GM15510 (cell line): ENCODE results near the gene HPS6.

ENCODE experiments used
- POLR2A ChIP-seq: IDR thresholded peaks from 3 replicates; pipeline ENCODE4 v1.6.1; 2011; ENCODE audit warnings: borderline replicate concordance; ENCODE audit not compliant: insufficient read length; ENCODE audit errors: extremely low read depth

Gene HPS6

GRCh38 chr10:102112210-102112817, 47.2 kb downstream of the HPS6 start:
- no peak for TF ChIP-seq POLR2A

GRCh38 chr10:102113261-102113955, 48.3 kb downstream of the HPS6 start:
- no peak for TF ChIP-seq POLR2A

- TF ChIP-seq POLR2A: no peak
Measured at GRCh38 chr10:102113956-102114857, 49.1 kb downstream of the HPS6 start.

GRCh38 chr10:102114861-102115618, 49.9 kb downstream of the HPS6 start:
- peak; percentile 85 for TF ChIP-seq POLR2A

GRCh38 chr10:102115775-102116174, 50.6 kb downstream of the HPS6 start:
- no peak for TF ChIP-seq POLR2A

GRCh38 chr10:102116656-102117055, 51.5 kb downstream of the HPS6 start:
- TF ChIP-seq POLR2A: no peak
